Neural progenitor cell (in vitro differentiated cells): Measurements from ENCODE around the gene TNS3. TPM values are rescaled to one million over a fixed set of nuclear protein-coding genes. Genes with fewer than 3 reads are reported as not detected.

Source experiments
- DNase-seq: peaks from one replicate; pipeline ENCODE4 v3.0.0-alpha.2; 2016; ENCODE audit warnings: low spot score
- H2AFZ ChIP-seq: fragments of 200-600 bp; sonication (generic); replicated peaks from 2 replicates; pipeline ENCODE4 v1.6.1; 2016; ENCODE audit warnings: antibody characterized with exemption
- H3F3A ChIP-seq: fragments of 200-600 bp; sonication (generic); 2 replicates; pipeline ENCODE4 v1.6.1; 2016; ENCODE audit warnings: antibody characterized with exemption, low read depth
- H3K27ac ChIP-seq: fragments of 200-600 bp; sonication (generic); 2 replicates; pipeline ENCODE4 v1.5.1; 2016; ENCODE audit warnings: mild to moderate bottlenecking
- H3K27me3 ChIP-seq: fragments of 200-600 bp; sonication (generic); 2 replicates; pipeline ENCODE4 v1.6.1; 2016; ENCODE audit warnings: mild to moderate bottlenecking, moderate library complexity
- H3K36me3 ChIP-seq: fragments of 200-600 bp; sonication (generic); 2 replicates; pipeline ENCODE4 v1.5.1; 2016
- H3K4me1 ChIP-seq: fragments of 200-600 bp; sonication (generic); 2 replicates; pipeline ENCODE4 v1.6.1; 2016; ENCODE audit warnings: mixed run types
- H3K4me2 ChIP-seq: fragments of 200-600 bp; sonication (generic); 2 replicates; pipeline ENCODE4 v1.6.1; 2016
- H3K4me3 ChIP-seq: fragments of 200-600 bp; sonication (generic); 2 replicates; pipeline ENCODE4 v1.5.1; 2016
- H3K79me2 ChIP-seq: fragments of 200-600 bp; sonication (generic); 2 replicates; pipeline ENCODE4 v1.6.1; 2016; ENCODE audit warnings: low read depth
- H3K9ac ChIP-seq: fragments of 200-600 bp; sonication (generic); 2 replicates; pipeline ENCODE4 v1.6.1; 2016
- H3K9me3 ChIP-seq: fragments of 200-600 bp; sonication (generic); 2 replicates; pipeline ENCODE4 v1.5.1; 2016; ENCODE audit warnings: low read depth
- H4K20me1 ChIP-seq: fragments of 200-600 bp; sonication (generic); 2 replicates; pipeline ENCODE4 v1.6.1; 2016; ENCODE audit warnings: low read depth
- H3K27ac Mint-ChIP-seq: 3 replicates; pipeline ENCODE4 v1.8.0; 2021; ENCODE audit warnings: mixed read lengths
- H3K27me3 Mint-ChIP-seq: 2 replicates; pipeline ENCODE4 v1.8.0; 2022; ENCODE audit warnings: low read depth, mild to moderate bottlenecking, inconsistent platforms, moderate library complexity, mixed read lengths; ENCODE audit not compliant: insufficient read depth
- H3K36me3 Mint-ChIP-seq: 3 replicates; pipeline ENCODE4 v1.8.0; 2021; ENCODE audit warnings: mixed read lengths
- H3K4me1 Mint-ChIP-seq: 3 replicates; pipeline ENCODE4 v1.8.0; 2021; ENCODE audit warnings: mixed read lengths
- H3K4me3 Mint-ChIP-seq: 3 replicates; pipeline ENCODE4 v1.8.0; 2021; ENCODE audit warnings: mild to moderate bottlenecking, moderate library complexity, mixed read lengths
- H3K9me3 Mint-ChIP-seq: 3 replicates; pipeline ENCODE4 v1.8.0; 2020; ENCODE audit warnings: mixed read lengths
- EZH2 ChIP-seq: fragments of 200-600 bp; sonication (generic); IDR thresholded peaks from 2 replicates; pipeline ENCODE4 v1.6.1; 2017; ENCODE audit warnings: antibody characterized with exemption, mild to moderate bottlenecking, moderate library complexity
- EZH2phosphoT487 ChIP-seq: fragments of 200-600 bp; sonication (generic); IDR thresholded peaks from 2 replicates; pipeline ENCODE4 v1.6.1; 2017; ENCODE audit warnings: antibody characterized with exemption
- total RNA-seq: library from RNA; depleted of rRNA; stranded (reverse); fragments of >200 nt; gene quantifications from 2 replicates; pipeline ENCODE4 v1.2.3, GENCODE V29; 2015; ENCODE audit warnings: low replicate concordance
- TF ChIP-seq, protein P1 (sequence below): fragments of 200-600 bp; sonication (generic); IDR thresholded peaks from 2 replicates; pipeline ENCODE4 v1.5.1; 2017; ENCODE audit warnings: antibody characterized with exemption, mild to moderate bottlenecking

TNS3 gene
- total RNA-seq, 1 donor from 2014 or later, result 15.0 TPM

DNA sequence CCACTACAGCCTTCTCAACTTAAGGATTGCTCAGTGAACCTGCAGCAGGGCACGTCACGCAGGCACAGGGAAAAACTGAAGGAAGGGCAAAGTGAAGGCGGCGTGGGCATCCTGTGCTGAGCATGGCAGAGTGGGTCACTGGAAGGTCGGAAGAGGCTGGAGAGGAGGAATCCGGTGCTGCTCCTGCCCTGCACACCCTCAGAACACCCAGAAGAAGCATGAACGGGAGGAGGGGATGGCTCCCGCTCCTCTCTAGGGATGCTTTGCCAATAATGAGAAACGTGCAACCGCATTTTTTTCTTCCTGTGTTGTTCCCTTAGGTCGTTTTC is 175.1 kb downstream of the TNS3 start:
- Histone ChIP-seq H3K4me2 (no peak overlapping the region), H3K4me1 (peaks cover 8% of the 10 kb centered on the region), H3K9me3 (no peaks in the 10 kb centered on the region), H3K79me2 (no peaks in the 10 kb centered on the region), H2AFZ (no peak overlapping the region), H4K20me1 (no peaks in the 10 kb centered on the region), H3K4me3 (no peak overlapping the region), H3F3A (no peaks in the 10 kb centered on the region), H3K27me3 (no peaks in the 10 kb centered on the region), H3K36me3 (no peaks in the 10 kb centered on the region), H3K27ac (no peak overlapping the region), H3K9ac (no peak overlapping the region)
- TF ChIP-seq EZH2 (no peak), EZH2phosphoT487 (no peak)
- TF ChIP-seq, protein P1, sequence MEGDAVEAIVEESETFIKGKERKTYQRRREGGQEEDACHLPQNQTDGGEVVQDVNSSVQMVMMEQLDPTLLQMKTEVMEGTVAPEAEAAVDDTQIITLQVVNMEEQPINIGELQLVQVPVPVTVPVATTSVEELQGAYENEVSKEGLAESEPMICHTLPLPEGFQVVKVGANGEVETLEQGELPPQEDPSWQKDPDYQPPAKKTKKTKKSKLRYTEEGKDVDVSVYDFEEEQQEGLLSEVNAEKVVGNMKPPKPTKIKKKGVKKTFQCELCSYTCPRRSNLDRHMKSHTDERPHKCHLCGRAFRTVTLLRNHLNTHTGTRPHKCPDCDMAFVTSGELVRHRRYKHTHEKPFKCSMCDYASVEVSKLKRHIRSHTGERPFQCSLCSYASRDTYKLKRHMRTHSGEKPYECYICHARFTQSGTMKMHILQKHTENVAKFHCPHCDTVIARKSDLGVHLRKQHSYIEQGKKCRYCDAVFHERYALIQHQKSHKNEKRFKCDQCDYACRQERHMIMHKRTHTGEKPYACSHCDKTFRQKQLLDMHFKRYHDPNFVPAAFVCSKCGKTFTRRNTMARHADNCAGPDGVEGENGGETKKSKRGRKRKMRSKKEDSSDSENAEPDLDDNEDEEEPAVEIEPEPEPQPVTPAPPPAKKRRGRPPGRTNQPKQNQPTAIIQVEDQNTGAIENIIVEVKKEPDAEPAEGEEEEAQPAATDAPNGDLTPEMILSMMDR, result no peak
- Mint-ChIP-seq H3K4me3 (peak overlapping the region; percentile 19), H3K9me3 (no peaks in the 10 kb centered on the region), H3K4me1 (peaks cover 11% of the 10 kb centered on the region), H3K27me3 (peaks cover 9% of the 10 kb centered on the region), H3K36me3 (peaks cover 7% of the 10 kb centered on the region), H3K27ac (no peak overlapping the region)
- DNase-seq, result no peak

DNA sequence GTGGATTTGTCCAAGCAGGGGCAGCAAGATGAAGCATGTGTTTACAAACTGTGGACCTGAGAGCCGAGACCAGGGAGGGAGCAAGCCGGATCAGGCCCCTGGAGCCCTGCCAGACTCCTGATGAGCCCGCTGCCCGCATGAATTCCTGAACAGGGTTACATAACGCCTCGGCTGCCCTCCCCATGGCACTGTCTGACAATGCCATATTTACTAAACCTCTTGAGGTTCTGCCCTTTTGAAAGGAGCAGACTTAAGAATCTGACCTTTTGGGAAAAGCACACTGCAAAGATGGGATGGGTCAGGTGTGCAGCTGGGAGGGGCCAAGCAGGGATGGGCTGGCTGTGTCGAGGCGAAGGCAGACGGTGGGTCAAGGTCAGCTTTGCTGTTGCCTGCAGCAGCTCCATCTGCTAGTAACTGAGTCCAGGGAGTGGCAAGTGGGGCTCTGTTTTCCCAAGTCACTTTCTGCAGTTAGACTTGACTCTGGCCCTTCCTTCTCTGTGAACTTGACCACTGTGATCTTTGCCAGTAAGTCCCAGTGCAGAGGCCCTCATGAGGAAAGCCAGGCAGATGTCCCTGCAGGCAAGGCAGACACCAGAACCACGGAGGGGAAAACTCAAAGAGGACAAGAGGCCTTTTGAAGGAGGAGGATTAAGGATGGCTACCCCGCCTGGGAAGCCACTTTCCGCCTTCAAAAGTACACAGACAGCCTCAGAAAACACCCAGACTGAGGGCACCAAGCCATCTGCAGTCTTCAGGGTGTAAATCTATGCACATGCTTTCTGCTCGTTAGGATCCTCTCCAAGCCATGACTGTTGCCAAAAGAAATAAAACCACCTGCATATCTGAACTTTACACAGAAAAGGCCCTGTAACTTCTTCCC is 175.8 kb downstream of the TNS3 start:
- Histone ChIP-seq H3K4me2 (no peak overlapping the region), H2AFZ (no peak overlapping the region), H4K20me1 (no peaks in the 10 kb centered on the region), H3K36me3 (no peaks in the 10 kb centered on the region), H3K79me2 (no peaks in the 10 kb centered on the region), H3K9me3 (no peaks in the 10 kb centered on the region), H3K4me1 (peaks cover 8% of the 10 kb centered on the region), H3K27ac (no peak overlapping the region), H3K4me3 (no peak overlapping the region), H3F3A (no peaks in the 10 kb centered on the region), H3K9ac (no peak overlapping the region), H3K27me3 (no peaks in the 10 kb centered on the region)
- TF ChIP-seq, protein P1, result no peak
- no peak for TF ChIP-seq EZH2phosphoT487
- no peak for TF ChIP-seq EZH2
- peaks cover 5% of the 10 kb centered on the region for H3K27me3 Mint-ChIP-seq
- peaks cover 2% of the 10 kb centered on the region for H3K36me3 Mint-ChIP-seq
- no peak for DNase-seq
- no peak overlapping the region for H3K4me3 Mint-ChIP-seq
- H3K27ac Mint-ChIP-seq, result no peak overlapping the region
- peaks cover 11% of the 10 kb centered on the region for H3K4me1 Mint-ChIP-seq
- no peaks in the 10 kb centered on the region for H3K9me3 Mint-ChIP-seq

DNA sequence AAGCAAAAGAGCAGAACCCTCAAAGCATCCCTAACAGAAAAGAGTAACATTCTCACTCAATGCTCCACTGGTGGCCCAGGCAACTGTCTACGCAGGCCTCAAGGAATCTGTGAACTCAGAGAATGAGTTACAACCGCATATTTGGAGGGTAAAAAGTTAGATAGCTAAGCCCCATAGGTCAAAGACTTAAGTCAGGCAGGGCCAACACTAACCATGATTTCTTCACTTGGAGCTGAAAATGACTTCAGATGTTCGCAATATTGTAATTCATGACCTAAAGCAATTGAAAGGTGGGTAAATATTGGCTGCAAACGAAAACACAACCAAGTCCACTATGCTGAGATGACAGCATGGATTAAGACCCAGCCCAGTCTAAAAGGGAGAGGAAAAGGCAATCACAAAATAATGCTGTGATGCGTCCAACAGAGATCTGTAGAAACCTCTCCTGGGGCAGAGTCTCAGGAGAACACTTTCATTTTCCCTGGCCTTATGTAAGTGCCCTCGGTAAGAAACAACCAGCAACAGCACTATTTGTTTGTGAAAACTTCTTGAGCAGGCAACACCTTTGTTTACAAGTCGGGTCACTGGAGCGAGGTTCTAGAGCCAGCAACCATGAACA is 176.5 kb downstream of the TNS3 start:
- no peak overlapping the region for H3K4me3 Mint-ChIP-seq
- no peak for DNase-seq
- Histone ChIP-seq H2AFZ (no peak overlapping the region), H3K9ac (no peak overlapping the region), H3K27me3 (no peaks in the 10 kb centered on the region), H3K4me2 (no peak overlapping the region), H3F3A (no peaks in the 10 kb centered on the region), H3K4me1 (peaks cover 8% of the 10 kb centered on the region), H3K79me2 (no peaks in the 10 kb centered on the region), H3K36me3 (no peaks in the 10 kb centered on the region), H4K20me1 (no peaks in the 10 kb centered on the region), H3K4me3 (no peak overlapping the region), H3K9me3 (no peaks in the 10 kb centered on the region), H3K27ac (no peak overlapping the region)
- peaks cover 5% of the 10 kb centered on the region for H3K27me3 Mint-ChIP-seq
- H3K4me1 Mint-ChIP-seq, result peaks cover 11% of the 10 kb centered on the region
- peaks cover 2% of the 10 kb centered on the region for H3K36me3 Mint-ChIP-seq
- no peak overlapping the region for H3K27ac Mint-ChIP-seq
- TF ChIP-seq EZH2phosphoT487 (no peak), EZH2 (no peak)
- TF ChIP-seq, protein P1, result no peak
- H3K9me3 Mint-ChIP-seq, result no peaks in the 10 kb centered on the region
